OCI-LY7 (cell line): ENCODE measurements around the gene ADAMTS4.
A peak's percentile ranks its signal among the peaks of the same experiment; 100 is the strongest.

Experiments
- CTCF ChIP-seq: fragments of 200-600 bp; sonication (generic); conservative IDR thresholded peaks from 2 replicates; pipeline ENCODE4 v1.5.1; 2014; ENCODE audit warnings: mild to moderate bottlenecking, antibody characterized with exemption, low read length, moderate library complexity, mixed read lengths
- EZH2phosphoT487 ChIP-seq: fragments of 200-600 bp; sonication (generic); IDR thresholded peaks from 2 replicates; pipeline ENCODE4 v1.6.1; 2018; ENCODE audit warnings: low read depth, borderline replicate concordance, mild to moderate bottlenecking, mixed run types, antibody characterized with exemption, low read length, moderate library complexity, mixed read lengths

DNA sequence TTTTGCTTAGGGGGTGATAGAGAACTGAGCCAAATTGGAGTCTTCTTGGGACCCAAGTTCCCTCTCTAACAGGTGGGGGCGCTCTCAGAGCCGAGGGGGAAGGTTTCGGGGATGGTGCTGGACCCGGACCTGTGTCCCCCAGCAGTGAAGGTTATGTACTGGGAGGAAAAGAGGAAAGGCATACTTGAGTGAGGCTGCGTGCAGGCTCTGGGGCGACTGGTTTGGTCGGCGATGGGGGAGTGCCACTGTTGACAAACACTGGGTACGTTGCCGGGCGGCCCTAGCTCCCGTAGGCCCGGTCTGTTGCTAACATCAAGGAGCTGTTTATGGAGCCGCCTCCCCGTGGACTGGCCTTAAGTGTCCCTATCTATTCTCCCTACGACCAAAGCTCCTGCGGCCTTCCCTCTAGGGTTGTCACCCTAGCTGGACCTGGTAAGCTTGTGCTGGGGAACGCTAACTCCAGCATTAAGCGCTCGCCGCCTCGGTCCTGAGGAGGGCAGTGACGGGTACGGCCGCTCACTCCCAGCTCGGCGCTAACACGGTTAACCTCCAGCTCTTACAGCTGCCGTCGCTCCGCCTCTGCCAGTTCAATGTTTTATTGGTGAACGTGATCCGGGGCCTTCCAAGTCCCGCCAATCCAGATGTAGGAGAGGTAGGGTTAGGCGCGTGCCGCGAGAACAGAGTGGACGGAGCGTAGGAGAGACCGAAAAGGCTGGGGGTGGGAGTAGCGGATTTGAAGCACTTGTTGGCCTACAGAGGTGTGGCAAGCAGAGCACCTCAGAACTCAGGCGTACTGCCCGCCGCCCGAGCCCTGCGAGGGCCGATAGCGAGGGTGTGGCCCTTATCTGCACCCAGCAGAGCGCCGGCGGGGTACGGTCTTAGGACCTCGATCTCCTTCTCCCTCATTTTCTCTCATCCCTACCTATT, 32.8 kb downstream of the ADAMTS4 start, which contains the start of gene PPOX:
- peak; percentile 87 for TF ChIP-seq CTCF
- TF ChIP-seq EZH2phosphoT487, result no peak
